Kidney epithelial cell (primary cell): ENCODE measurements around the gene TTLL12. TPM values are rescaled to one million over a fixed set of nuclear protein-coding genes. Genes with fewer than 3 reads are reported as not detected.

ENCODE experiments used
- DNase-seq: peaks from one replicate; pipeline ENCODE4 v3.0.0-alpha.2; 2010; ENCODE audit warnings: low read depth
- H3K27me3 ChIP-seq: 2 replicates; pipeline ENCODE4 v1.6.0; 2011; ENCODE audit warnings: low read length; ENCODE audit not compliant: control insufficient read depth, insufficient read depth
- H3K36me3 ChIP-seq: 2 replicates; pipeline ENCODE4 v1.5.1; 2011; ENCODE audit warnings: low read length; ENCODE audit not compliant: control insufficient read depth, insufficient read depth
- H3K4me3 ChIP-seq: 2 replicates; pipeline ENCODE4 v1.5.1; 2011; ENCODE audit warnings: low read depth, mild to moderate bottlenecking, control low read depth, low read length
- total RNA-seq: library from RNA; depleted of rRNA; stranded (reverse); fragments of >200 nt; gene quantifications from 2 replicates; pipeline ENCODE4 v1.2.3, GENCODE V29; 2015
- TF ChIP-seq, protein P1 (sequence below): IDR thresholded peaks from 2 replicates; pipeline ENCODE4 v1.5.1; 2011; ENCODE audit warnings: mild to moderate bottlenecking, moderate library complexity, low read length, control low read depth, inconsistent platforms; ENCODE audit not compliant: insufficient read depth, poor library complexity, severe bottlenecking

Gene TTLL12
- total RNA-seq, 1 donor from 2014 or later = 46.2 TPM

DNA sequence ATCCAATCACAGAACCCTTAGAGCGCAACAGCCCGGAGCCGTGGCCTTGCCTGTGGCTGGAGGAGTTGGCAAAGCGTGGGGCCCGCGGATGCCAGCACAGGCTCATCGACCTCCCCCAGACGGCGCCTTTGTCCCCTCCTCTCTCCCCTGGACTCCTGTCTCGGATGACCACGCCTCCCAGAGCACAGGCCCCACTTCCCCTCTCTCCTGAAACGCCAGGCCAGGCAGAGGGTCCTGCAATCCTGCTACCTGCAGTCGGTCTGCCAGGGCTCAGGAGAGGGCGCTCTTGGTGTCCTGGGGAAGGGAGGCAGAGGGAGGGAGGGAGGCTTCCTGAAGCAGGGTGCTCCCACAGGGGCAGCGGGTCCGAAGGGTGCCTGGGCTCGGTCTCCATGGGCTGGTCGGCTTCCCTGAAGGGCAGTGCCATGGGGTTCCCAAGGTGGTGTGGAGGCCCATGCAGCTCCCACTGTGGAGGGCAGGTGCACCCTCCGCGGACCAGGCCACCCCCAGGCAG is 16.6 kb upstream of the TTLL12 start:
- Histone ChIP-seq H3K36me3 (no peaks in the 10 kb centered on the region), H3K4me3 (no peak overlapping the region), H3K27me3 (peaks cover 8% of the 10 kb centered on the region)
- TF ChIP-seq, protein P1, sequence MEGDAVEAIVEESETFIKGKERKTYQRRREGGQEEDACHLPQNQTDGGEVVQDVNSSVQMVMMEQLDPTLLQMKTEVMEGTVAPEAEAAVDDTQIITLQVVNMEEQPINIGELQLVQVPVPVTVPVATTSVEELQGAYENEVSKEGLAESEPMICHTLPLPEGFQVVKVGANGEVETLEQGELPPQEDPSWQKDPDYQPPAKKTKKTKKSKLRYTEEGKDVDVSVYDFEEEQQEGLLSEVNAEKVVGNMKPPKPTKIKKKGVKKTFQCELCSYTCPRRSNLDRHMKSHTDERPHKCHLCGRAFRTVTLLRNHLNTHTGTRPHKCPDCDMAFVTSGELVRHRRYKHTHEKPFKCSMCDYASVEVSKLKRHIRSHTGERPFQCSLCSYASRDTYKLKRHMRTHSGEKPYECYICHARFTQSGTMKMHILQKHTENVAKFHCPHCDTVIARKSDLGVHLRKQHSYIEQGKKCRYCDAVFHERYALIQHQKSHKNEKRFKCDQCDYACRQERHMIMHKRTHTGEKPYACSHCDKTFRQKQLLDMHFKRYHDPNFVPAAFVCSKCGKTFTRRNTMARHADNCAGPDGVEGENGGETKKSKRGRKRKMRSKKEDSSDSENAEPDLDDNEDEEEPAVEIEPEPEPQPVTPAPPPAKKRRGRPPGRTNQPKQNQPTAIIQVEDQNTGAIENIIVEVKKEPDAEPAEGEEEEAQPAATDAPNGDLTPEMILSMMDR = peak; percentile 19
- DNase-seq = no peak

DNA sequence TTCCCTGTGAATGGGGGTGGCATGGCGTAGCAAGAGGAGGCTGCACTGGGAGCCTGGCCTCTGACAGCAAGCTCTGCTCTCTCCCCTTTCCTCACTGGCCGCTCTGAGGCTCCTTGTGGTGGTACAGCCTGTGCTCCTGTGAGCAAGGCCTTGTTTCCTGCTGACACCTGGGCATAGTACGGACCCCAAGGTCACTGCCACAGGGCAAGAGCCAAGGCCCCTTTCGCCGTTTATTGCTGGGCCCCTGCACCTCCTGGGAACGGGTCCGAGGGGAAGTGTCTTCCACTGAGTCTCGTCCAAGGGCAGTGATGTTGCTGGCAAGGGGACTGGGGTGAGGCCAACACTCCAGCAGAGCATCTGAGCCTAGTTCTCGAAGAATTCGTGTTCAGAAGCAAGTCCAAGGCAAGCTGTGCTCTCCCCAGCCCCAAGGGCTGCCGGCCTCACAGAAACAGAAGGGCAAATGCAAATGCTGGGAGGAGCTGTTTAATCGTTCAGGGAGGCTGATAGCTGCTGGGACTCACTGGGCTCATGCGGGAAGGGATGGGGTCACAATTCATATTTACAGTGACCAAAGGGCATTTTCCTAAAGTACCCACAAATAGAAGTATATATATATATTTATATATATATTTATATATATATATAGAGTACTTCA is 15.9 kb upstream of the TTLL12 start:
- no peak for DNase-seq
- peaks cover 9% of the 10 kb centered on the region for H3K27me3 ChIP-seq
- no peaks in the 10 kb centered on the region for H3K36me3 ChIP-seq
- no peak overlapping the region for H3K4me3 ChIP-seq
- TF ChIP-seq, protein P1 = no peak

GRCh38 chr22:43202326-43202725 is 15.4 kb upstream of the TTLL12 start:
- no peak overlapping the region for H3K4me3 ChIP-seq
- H3K36me3 ChIP-seq = no peaks in the 10 kb centered on the region
- peaks cover 11% of the 10 kb centered on the region for H3K27me3 ChIP-seq
- TF ChIP-seq, protein P1 = no peak
- DNase-seq = no peak

DNA sequence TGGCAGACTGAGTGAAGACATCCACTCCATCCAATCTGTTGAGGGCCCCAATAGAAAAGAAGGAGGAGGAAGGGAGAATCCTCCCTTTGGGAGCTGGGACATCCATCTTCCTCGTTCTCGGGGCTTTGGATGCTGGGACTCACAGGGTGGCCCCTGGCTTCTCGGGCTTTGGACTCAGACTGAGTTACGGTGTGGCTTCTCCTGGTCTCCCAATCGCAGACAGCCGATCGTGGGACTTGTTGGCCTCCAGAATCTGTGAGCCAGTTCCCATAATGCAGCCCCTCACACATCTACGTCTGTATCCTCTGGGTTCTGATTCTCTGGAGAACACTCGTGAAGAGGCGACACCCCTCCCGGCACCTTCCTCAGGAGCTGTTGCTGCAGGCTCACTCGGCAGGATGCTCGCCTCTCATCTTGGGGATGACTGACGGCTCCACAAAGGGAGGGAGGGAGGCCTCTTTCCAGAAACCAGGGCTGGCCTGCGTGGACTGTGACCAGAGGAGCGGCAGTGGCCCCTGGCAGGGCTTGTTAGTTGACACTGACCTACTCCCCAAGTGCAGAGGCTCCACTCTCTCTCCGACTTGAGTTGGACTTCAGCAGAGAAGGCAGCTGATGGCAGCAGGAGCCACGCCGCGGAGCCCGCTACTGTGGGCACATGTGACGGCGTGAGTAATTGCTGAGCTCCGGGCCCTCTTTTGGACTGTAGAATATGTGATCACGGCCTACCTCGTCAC is 14.7 kb upstream of the TTLL12 start:
- Histone ChIP-seq H3K4me3 (no peak overlapping the region), H3K36me3 (no peaks in the 10 kb centered on the region), H3K27me3 (peaks cover 6% of the 10 kb centered on the region)
- DNase-seq = no peak
- TF ChIP-seq, protein P1 = no peak

DNA sequence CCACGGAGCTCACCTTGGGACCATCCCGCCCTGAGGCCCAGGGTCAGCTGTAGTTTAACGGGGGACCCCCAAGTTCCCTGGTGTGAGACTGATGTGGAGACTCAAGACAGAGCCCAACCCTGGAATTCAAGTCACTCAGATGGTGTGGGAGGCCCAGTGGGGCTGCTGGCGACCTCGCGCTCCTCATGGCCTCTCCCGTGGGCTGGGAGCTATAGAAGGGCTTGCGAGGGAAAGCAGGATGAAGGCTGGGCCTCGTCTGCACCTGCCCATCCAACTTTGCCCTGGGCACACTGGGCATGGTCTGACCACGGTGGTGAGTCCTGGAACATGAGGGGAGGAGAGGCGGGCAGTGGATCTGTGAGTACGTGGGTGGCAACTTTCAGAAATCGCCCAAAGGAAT is 13.6 kb upstream of the TTLL12 start:
- Histone ChIP-seq H3K27me3 (peaks cover 6% of the 10 kb centered on the region), H3K36me3 (no peaks in the 10 kb centered on the region), H3K4me3 (no peak overlapping the region)
- DNase-seq = no peak
- TF ChIP-seq, protein P1 = no peak
